Fibroblast of mammary gland (primary cell): ENCODE data around the gene CCDC12.

Experiments
- DNase-seq: peaks from one replicate; pipeline ENCODE4 v3.0.0-alpha.2; 2010; ENCODE audit warnings: low read depth
- H3K4me3 ChIP-seq: 2 replicates; pipeline ENCODE4 v1.5.1; 2011; ENCODE audit warnings: low read depth, mild to moderate bottlenecking, low read length, moderate library complexity; ENCODE audit not compliant: control insufficient read depth
- CTCF ChIP-seq: conservative IDR thresholded peaks from 2 replicates; pipeline ENCODE4 v1.5.1; 2011; ENCODE audit warnings: low read depth, low read length, inconsistent platforms; ENCODE audit not compliant: control insufficient read depth, insufficient read depth

The CCDC12 gene

GRCh38 chr3:46893146-46893748 is 83.3 kb downstream of the CCDC12 start:
- TF ChIP-seq CTCF, result no peak
- DNase-seq, result no peak
- H3K4me3 ChIP-seq, result no peak overlapping the region

DNA sequence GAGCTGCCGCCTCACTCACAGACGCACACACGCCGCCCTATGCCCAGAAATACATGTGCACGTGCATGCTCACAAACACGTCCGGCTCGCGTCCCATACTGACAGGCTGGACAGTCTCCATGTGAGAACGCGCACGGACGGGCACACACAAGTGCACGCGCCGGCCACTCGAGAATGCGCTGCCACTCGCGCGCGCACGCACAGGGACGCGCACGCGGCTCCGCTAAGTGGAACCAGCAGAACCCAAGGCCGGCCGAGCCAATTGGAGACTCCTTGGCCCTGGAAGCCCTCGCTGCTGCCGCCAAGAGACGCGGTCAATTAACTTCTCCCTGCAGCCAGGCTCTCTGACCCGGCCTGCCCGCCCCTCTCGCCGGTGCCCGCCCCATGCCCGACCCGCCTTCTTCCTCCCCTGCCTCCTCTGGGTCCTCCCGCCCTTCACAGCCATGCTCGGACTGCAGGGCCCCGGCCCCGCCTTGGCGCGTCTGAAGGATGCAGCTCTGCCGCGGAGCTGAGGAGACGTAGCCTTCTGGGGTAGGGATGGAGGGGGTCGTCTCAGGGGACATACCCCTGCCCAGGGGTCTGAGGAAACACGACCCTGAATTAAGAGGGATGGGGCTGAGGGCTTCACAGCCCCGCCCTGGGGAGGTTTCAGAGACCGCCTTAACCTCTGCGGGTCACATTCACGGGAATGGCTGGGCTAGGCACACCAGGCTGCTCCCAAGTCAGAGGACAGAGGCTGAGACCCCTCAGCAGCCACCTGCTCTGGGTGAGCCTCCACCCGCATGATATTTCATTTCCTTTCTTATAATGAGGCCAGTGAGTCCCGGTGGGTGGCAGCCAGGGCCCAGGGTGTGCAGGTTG is 84.0 kb downstream of the CCDC12 start:
- peak; percentile 37 for DNase-seq
- no peak for TF ChIP-seq CTCF
- peak overlapping the region; percentile 6 for H3K4me3 ChIP-seq

DNA sequence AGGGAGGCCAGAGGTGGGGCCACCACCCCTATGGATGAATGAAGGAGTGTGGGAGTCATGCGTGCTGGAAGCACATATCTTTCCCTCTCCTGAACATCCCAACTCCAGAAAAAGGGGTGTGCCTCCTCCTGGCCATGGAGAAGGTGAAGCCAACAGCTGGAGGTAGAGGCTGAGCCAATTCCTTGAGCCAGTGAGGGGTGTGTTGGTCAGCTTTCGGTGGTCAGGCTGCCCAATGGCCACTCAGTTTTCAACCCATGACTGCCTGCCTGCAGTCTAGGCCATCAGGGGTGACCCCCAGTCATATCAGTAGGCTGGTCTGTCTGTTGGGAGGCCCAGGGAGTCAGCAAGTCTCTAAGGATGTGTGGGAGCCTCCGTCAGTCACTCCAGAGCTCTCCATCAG is 85.4 kb downstream of the CCDC12 start:
- no peak for TF ChIP-seq CTCF
- H3K4me3 ChIP-seq, result no peak overlapping the region
- DNase-seq, result no peak

DNA sequence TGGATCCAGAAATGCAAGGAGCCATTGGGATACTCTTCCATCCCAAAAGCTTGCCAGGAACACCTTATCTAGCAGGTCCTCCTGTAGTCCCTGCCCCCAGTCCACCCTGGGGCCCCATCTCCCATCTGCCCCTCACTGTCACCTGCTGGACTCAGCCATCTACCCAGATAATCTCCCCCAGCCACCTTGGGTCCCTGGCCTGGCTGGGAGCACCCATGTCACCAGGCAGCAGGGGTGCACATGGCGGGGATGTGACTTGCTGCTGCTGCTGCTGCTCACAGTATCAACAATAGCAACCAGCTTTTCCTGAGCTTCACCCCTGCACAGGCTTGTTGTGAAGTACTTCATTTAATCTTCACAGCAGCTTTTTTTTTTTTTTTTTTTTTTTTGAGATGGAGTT is 86.4 kb downstream of the CCDC12 start:
- no peak for DNase-seq
- TF ChIP-seq CTCF, result no peak
- no peak overlapping the region for H3K4me3 ChIP-seq

- H3K4me3 ChIP-seq, result no peak overlapping the region
- DNase-seq, result no peak
- no peak for TF ChIP-seq CTCF
These were observed 87.0 kb downstream of the CCDC12 start for GRCh38 chr3:46889381-46890110.

GRCh38 chr3:46888705-46889104 is 87.8 kb downstream of the CCDC12 start:
- TF ChIP-seq CTCF, result no peak
- no peak for DNase-seq
- no peak overlapping the region for H3K4me3 ChIP-seq
